ENCODE data around the gene RAPGEF1.
"Not testable (repeated sequence)": the region's sequence is repeated elsewhere in the genome, so short reads cannot be mapped to it uniquely, and the experiment has no call there.

RAPGEF1 gene

GRCh38 chr9:131667576-131667975 is 72.3 kb downstream of the RAPGEF1 start:
- no peak for DNase-seq

- DNase-seq, result no peak
Measured at GRCh38 chr9:131666774-131667173, 73.1 kb downstream of the RAPGEF1 start.

- DNase-seq, result no peak
Measured at GRCh38 chr9:131666029-131666428, 73.8 kb downstream of the RAPGEF1 start.

GRCh38 chr9:131663288-131663687 is 76.6 kb downstream of the RAPGEF1 start:
- DNase-seq, result no peak

GRCh38 chr9:131662289-131662621 is 77.6 kb downstream of the RAPGEF1 start:
- DNase-seq, result not testable (repeated sequence)

GRCh38 chr9:131661568-131662288 is 78.1 kb downstream of the RAPGEF1 start:
- DNase-seq, result no peak

GRCh38 chr9:131660466-131661405 is 79.1 kb downstream of the RAPGEF1 start:
- no peak for DNase-seq

- DNase-seq, result no peak
Measured at GRCh38 chr9:131658377-131659129, 81.3 kb downstream of the RAPGEF1 start.

GRCh38 chr9:131657940-131658339 is 81.9 kb downstream of the RAPGEF1 start:
- DNase-seq, result no peak

GRCh38 chr9:131657456-131657855 is 82.4 kb downstream of the RAPGEF1 start:
- DNase-seq, result no peak

GRCh38 chr9:131657037-131657377 is 82.9 kb downstream of the RAPGEF1 start:
- no peak for DNase-seq

GRCh38 chr9:131656356-131657036 is 83.4 kb downstream of the RAPGEF1 start:
- peak; percentile 68 for DNase-seq

- DNase-seq, result not testable (repeated sequence)
Measured at GRCh38 chr9:131654369-131654768, 85.5 kb downstream of the RAPGEF1 start.

- DNase-seq, result no peak
Measured at GRCh38 chr9:131651599-131651998, 88.3 kb downstream of the RAPGEF1 start.

- DNase-seq, result no peak
Measured at GRCh38 chr9:131651160-131651559, 88.7 kb downstream of the RAPGEF1 start.

- DNase-seq, result no peak
Measured at GRCh38 chr9:131650254-131650653, 89.6 kb downstream of the RAPGEF1 start.

GRCh38 chr9:131649646-131650045 is 90.2 kb downstream of the RAPGEF1 start:
- no peak for DNase-seq

- peak; percentile 73 for DNase-seq
Measured at GRCh38 chr9:131645078-131645776, 94.6 kb downstream of the RAPGEF1 start.

- no peak for DNase-seq
Measured at GRCh38 chr9:131642496-131643083, 97.3 kb downstream of the RAPGEF1 start.

- DNase-seq, result peak; percentile 48
Measured at GRCh38 chr9:131641618-131642495, 98.0 kb downstream of the RAPGEF1 start.
